ENCODE data around the gene FCHO1.

DNA sequence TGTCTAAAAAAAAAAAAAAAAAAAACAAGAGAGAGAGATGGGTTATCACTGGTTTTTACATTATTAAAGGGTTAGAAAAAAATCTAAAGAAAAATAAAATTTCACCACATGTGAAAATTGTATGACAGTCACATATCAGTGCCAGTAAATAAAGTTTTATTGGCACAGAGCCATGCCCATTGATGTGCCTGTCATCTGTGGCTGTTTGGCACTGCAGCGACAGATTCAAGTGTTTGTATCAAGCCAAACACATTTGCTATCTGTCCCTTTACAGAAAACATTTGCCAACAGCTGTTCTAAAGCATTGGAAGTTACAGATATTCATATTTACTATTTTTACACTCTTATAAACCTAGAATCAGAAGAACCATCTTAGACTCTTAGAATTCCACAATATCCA is 16.3 kb downstream of the FCHO1 start:
- TF ChIP-seq, protein P1, sequence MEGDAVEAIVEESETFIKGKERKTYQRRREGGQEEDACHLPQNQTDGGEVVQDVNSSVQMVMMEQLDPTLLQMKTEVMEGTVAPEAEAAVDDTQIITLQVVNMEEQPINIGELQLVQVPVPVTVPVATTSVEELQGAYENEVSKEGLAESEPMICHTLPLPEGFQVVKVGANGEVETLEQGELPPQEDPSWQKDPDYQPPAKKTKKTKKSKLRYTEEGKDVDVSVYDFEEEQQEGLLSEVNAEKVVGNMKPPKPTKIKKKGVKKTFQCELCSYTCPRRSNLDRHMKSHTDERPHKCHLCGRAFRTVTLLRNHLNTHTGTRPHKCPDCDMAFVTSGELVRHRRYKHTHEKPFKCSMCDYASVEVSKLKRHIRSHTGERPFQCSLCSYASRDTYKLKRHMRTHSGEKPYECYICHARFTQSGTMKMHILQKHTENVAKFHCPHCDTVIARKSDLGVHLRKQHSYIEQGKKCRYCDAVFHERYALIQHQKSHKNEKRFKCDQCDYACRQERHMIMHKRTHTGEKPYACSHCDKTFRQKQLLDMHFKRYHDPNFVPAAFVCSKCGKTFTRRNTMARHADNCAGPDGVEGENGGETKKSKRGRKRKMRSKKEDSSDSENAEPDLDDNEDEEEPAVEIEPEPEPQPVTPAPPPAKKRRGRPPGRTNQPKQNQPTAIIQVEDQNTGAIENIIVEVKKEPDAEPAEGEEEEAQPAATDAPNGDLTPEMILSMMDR (IDR thresholded peaks at IDR 0.05): no peak
- TF ChIP-seq ZFX (IDR thresholded peaks at IDR 0.05; ENCODE audit: borderline replicate concordance): no peak
